H1 (cell line): ENCODE data around the gene TFPI2. TPM values are rescaled to one million over a fixed set of nuclear protein-coding genes. Genes with fewer than 3 reads are reported as not detected.

Experiments
- CTCF ChIA-PET: fragments of 300-600 bp; sonication (Branson Sonifier 250); formaldehyde crosslinking; loops from one replicate; lab custom pipeline; 2021; ENCODE audit not compliant: partially characterized antibody; lab: Charles Lee
- POLR2A ChIA-PET: fragments of 300-600 bp; sonication (Branson Sonifier 250); formaldehyde crosslinking; loops from one replicate; lab custom pipeline; 2021; ENCODE audit warnings: inconsistent platforms; ENCODE audit not compliant: partially characterized antibody; lab: Charles Lee
- DNase-seq, 2 experiments: peaks; one replicate each; pipeline versions ENCODE4 v3.0.0 to v3.0.0-alpha.2; 2010 to 2022; ENCODE audit warnings: low spot score in 2 of 2, low read depth in 1 of 2, mixed read lengths in 1 of 2
- FAIRE-seq: peaks from 2 replicates; lab custom pipeline; 2011; peaks lifted over from hg19 to GRCh38; lab: Jason Lieb, UNC
- H2AFZ ChIP-seq: 2 replicates; pipeline ENCODE4 v1.8.1; 2012; ENCODE audit warnings: low read length, inconsistent platforms
- H2AK5ac ChIP-seq: 2 replicates; pipeline ENCODE4 v1.6.1; 2013; ENCODE audit warnings: low read depth, low read length
- H2BK120ac ChIP-seq: replicated peaks from 2 replicates; pipeline ENCODE3; 2013; ENCODE audit warnings: low read depth, low read length, inconsistent platforms
- H2BK12ac ChIP-seq: 2 replicates; pipeline ENCODE4 v1.6.1; 2013; ENCODE audit warnings: low read depth, low read length
- H2BK15ac ChIP-seq: 2 replicates; pipeline ENCODE4 v1.6.1; 2013; ENCODE audit warnings: low read length
- H2BK20ac ChIP-seq: 2 replicates; pipeline ENCODE4 v1.6.1; 2013; ENCODE audit warnings: low read length
- H2BK5ac ChIP-seq: 2 replicates; pipeline ENCODE4 v1.6.1; 2013; ENCODE audit warnings: low read depth, low read length
- H3K14ac ChIP-seq: 2 replicates; pipeline ENCODE4 v1.6.1; 2013; ENCODE audit warnings: inconsistent platforms; ENCODE audit not compliant: insufficient read length
- H3K18ac ChIP-seq: 2 replicates; pipeline ENCODE4 v1.6.1; 2013; ENCODE audit warnings: low read length; ENCODE audit errors: extremely low read depth
- H3K23ac ChIP-seq: 2 replicates; pipeline ENCODE4 v1.6.1; 2013; ENCODE audit warnings: inconsistent platforms; ENCODE audit not compliant: insufficient read length
- H3K23me2 ChIP-seq: 2 replicates; pipeline ENCODE4 v1.6.1; 2013; ENCODE audit warnings: low read depth, low read length
- H3K27ac ChIP-seq: 2 replicates; pipeline ENCODE4 v1.6.1; 2011; ENCODE audit warnings: low read depth, low read length, inconsistent platforms
- H3K27me3 ChIP-seq, 4 experiments: replicated peaks in 1 of 4; 1 replicate in 1 of 4; 2 replicates in 3 of 4; pipeline versions ENCODE4 v1.6.1 to v1.8.1; 2011 to 2013; ENCODE audit warnings: low read length in 3 of 4, mild to moderate bottlenecking in 3 of 4, inconsistent platforms in 2 of 4, mixed read lengths in 2 of 4, moderate library complexity in 1 of 4; ENCODE audit not compliant: control insufficient read depth in 3 of 4, insufficient read depth in 3 of 4; ENCODE audit errors: extremely low read depth in 1 of 4
- H3K36me3 ChIP-seq, 4 experiments: 2 replicates each; pipeline versions ENCODE4 v1.6.1 to v1.8.1; 2011 to 2013; ENCODE audit warnings: mild to moderate bottlenecking in 4 of 4, low read length in 3 of 4, moderate library complexity in 2 of 4, control low read depth in 1 of 4, inconsistent platforms in 1 of 4; ENCODE audit not compliant: insufficient read depth in 4 of 4, control insufficient read depth in 2 of 4
- H3K4ac ChIP-seq: replicated peaks from 2 replicates; pipeline ENCODE3; 2013; ENCODE audit warnings: low read length, low read depth, mixed read lengths, inconsistent platforms; ENCODE audit not compliant: insufficient read length
- H3K4me1 ChIP-seq, 4 experiments: replicated peaks in 1 of 4; 1 replicate in 1 of 4; 2 replicates in 3 of 4; pipeline versions ENCODE4 v1.6.1 to v1.8.1; 2011 to 2013; ENCODE audit warnings: low read length in 3 of 4, inconsistent platforms in 2 of 4, mixed read lengths in 1 of 4; ENCODE audit not compliant: insufficient read depth in 4 of 4, control insufficient read depth in 3 of 4
- H3K4me2 ChIP-seq, 2 experiments: 2 replicates each; pipeline versions ENCODE4 v1.6.1 to v1.8.1; 2011 to 2013; ENCODE audit warnings: low read depth in 2 of 2, low read length in 2 of 2, control low read depth in 1 of 2, inconsistent platforms in 1 of 2, mild to moderate bottlenecking in 1 of 2; ENCODE audit not compliant: insufficient read depth in 1 of 2
- H3K4me3 ChIP-seq, 4 experiments: fragments of 200-600, 300-600 bp in 1 of 4; sonication (generic), shearing (Covaris generic), sonication (Bioruptor Twin) in 1 of 4; 2 replicates each; pipeline versions ENCODE4 v1.5.1 to v1.8.1; 2011 to 2016; ENCODE audit warnings: low read length in 4 of 4, low read depth in 3 of 4, control low read depth in 2 of 4, inconsistent platforms in 2 of 4, mild to moderate bottlenecking in 2 of 4, mixed read lengths in 1 of 4, moderate library complexity in 1 of 4; ENCODE audit not compliant: insufficient read depth in 2 of 4; ENCODE audit errors: extremely low read depth in 1 of 4
- H3K56ac ChIP-seq: replicated peaks from 2 replicates; pipeline ENCODE3; 2013; ENCODE audit warnings: low read depth, mild to moderate bottlenecking, mixed read lengths, low read length, inconsistent platforms; ENCODE audit not compliant: insufficient read length
- H3K79me1 ChIP-seq: 2 replicates; pipeline ENCODE4 v1.6.1; 2013; ENCODE audit warnings: low read depth, low read length, control low read depth
- H3K79me2 ChIP-seq, 2 experiments: 2 replicates each; pipeline versions ENCODE4 v1.6.1 to v1.8.1; 2012 to 2013; ENCODE audit warnings: low read length in 2 of 2, mild to moderate bottlenecking in 2 of 2, inconsistent platforms in 1 of 2; ENCODE audit not compliant: insufficient read depth in 2 of 2, control insufficient read depth in 1 of 2
- H3K9ac ChIP-seq, 4 experiments: replicated peaks in 1 of 4; 1 replicate in 1 of 4; 2 replicates in 3 of 4; pipeline versions ENCODE4 v1.6.1 to v1.8.1; 2011 to 2013; ENCODE audit warnings: low read depth in 3 of 4, low read length in 3 of 4, control low read depth in 2 of 4, mild to moderate bottlenecking in 2 of 4, moderate library complexity in 2 of 4, inconsistent platforms in 1 of 4; ENCODE audit errors: extremely low read depth in 1 of 4
- H3K9me3 ChIP-seq, 2 experiments: 2 replicates each; pipeline versions ENCODE4 v1.6.1 to v1.8.1; 2012 to 2013; ENCODE audit warnings: mild to moderate bottlenecking in 2 of 2, moderate library complexity in 2 of 2, control low read depth in 1 of 2, inconsistent platforms in 1 of 2, low read depth in 1 of 2, low read length in 1 of 2, mixed read lengths in 1 of 2; ENCODE audit not compliant: insufficient read depth in 2 of 2
- H4K20me1 ChIP-seq, 2 experiments: replicated peaks in 1 of 2; 2 replicates each; pipeline versions ENCODE3 to v1.8.1; 2011 to 2013; ENCODE audit warnings: inconsistent platforms in 2 of 2, low read length in 2 of 2, mild to moderate bottlenecking in 1 of 2; ENCODE audit not compliant: insufficient read depth in 2 of 2, control insufficient read depth in 1 of 2
- H4K5ac ChIP-seq: 2 replicates; pipeline ENCODE4 v1.6.1; 2013; ENCODE audit warnings: low read length, low read depth, mixed read lengths, inconsistent platforms; ENCODE audit not compliant: insufficient read length
- H4K8ac ChIP-seq: 2 replicates; pipeline ENCODE4 v1.8.0; 2013; ENCODE audit warnings: mild to moderate bottlenecking, moderate library complexity, low read length, inconsistent platforms; ENCODE audit not compliant: insufficient read depth; ENCODE audit errors: extremely low read depth
- H4K91ac ChIP-seq: replicated peaks from 2 replicates; pipeline ENCODE3; 2013; ENCODE audit warnings: low read length, mixed read lengths, inconsistent platforms; ENCODE audit not compliant: insufficient read length
- CBX5 ChIP-seq: fragments of 300-800, 300-1000 bp; sonication (generic); IDR thresholded peaks from 2 replicates; pipeline ENCODE4 v1.7.1; 2016; ENCODE audit warnings: antibody characterized with exemption, low read length, low read depth
- CEBPB ChIP-seq: IDR thresholded peaks from 2 replicates; pipeline ENCODE4 v1.6.1; 2012; ENCODE audit warnings: low read depth, low read length
- GABPA ChIP-seq: IDR thresholded peaks from 2 replicates; pipeline ENCODE4 v1.6.1; 2011; ENCODE audit warnings: mild to moderate bottlenecking, low read length, moderate library complexity, borderline replicate concordance; ENCODE audit not compliant: insufficient read depth
- HDAC6 ChIP-seq: IDR thresholded peaks from one replicate; pipeline ENCODE4 v1.7.1; 2012; ENCODE audit warnings: low read depth, mild to moderate bottlenecking, inconsistent platforms, low read length, moderate library complexity
- JUN ChIP-seq: IDR thresholded peaks from 2 replicates; pipeline ENCODE4 v1.6.1; 2011; ENCODE audit warnings: low read depth, mild to moderate bottlenecking, improper control_type of control experiment, low read length
- RAD21 ChIP-seq, 2 experiments: IDR thresholded peaks in 1 of 2; conservative IDR thresholded peaks in 1 of 2; 2 replicates each; pipeline ENCODE4 v1.6.1; 2011; ENCODE audit warnings: low read depth in 2 of 2, low read length in 2 of 2, improper control_type of control experiment in 1 of 2, inconsistent platforms in 1 of 2, mild to moderate bottlenecking in 1 of 2, moderate library complexity in 1 of 2
- RXRA ChIP-seq: IDR thresholded peaks from 2 replicates; pipeline ENCODE4 v1.6.1; 2011; ENCODE audit warnings: low read depth, mild to moderate bottlenecking, low read length, moderate library complexity; ENCODE audit not compliant: insufficient read depth
- TCF12 ChIP-seq: IDR thresholded peaks from 2 replicates; pipeline ENCODE4 v1.6.1; 2011; ENCODE audit warnings: low read depth, mild to moderate bottlenecking, low read length
- WGBS, 2 experiments: shearing (Covaris generic) in 1 of 2; methylation state at CpG; one replicate each; pipeline versions ENCODE4 v1.1.6 to v1.1.7; 2013 to 2015; ENCODE audit warnings: low lambda C conversion rate in 2 of 2, mixed read lengths in 2 of 2, inconsistent platforms in 1 of 2, low coverage in 1 of 2, missing lambda C conversion rate in 1 of 2; ENCODE audit not compliant: insufficient replicate concordance in 2 of 2, insufficient coverage in 1 of 2, insufficient read length in 1 of 2; ENCODE audit errors: extremely low coverage in 1 of 2, missing lambda C conversion rate in 1 of 2; 5-methylcytosine and 5-hydroxymethylcytosine counted together
- polyA plus RNA-seq, 7 experiments: library from polyadenylated mRNA; depleted of rRNA in 3 of 7; stranded (reverse) in 5 of 7; unstranded in 2 of 7; fragments of >200 nt in 5 of 7; fragments of 200-250 nt in 2 of 7; gene quantifications; 1 replicate in 5 of 7; 2 replicates in 1 of 7; 4 replicates in 1 of 7; pipeline versions ENCODE4 v1.2.1 to v1.2.3, GENCODE V29; 2011 to 2013; ENCODE audit warnings: missing spikeins in 2 of 7, mixed read lengths in 2 of 7
- total RNA-seq: library from RNA; stranded (reverse); fragmentation: NEBNext Ultra II Directional; extraction: Animal tissue kit (Norgen Biotek cat#: 25700); gene quantifications from 2 replicates; pipeline ENCODE4 v1.2.1, GENCODE V29; 2021
- TF ChIP-seq, protein P1 (sequence below): IDR thresholded peaks from 2 replicates; pipeline ENCODE4 v1.6.1; 2012; ENCODE audit warnings: inconsistent platforms

TFPI2 gene
- total and polyA plus RNA-seq, 2 of the 8 experiments (the other 6 are each of a cell fraction or from before 2014, with no cell fraction given) = 6.8 to 8.9 TPM

DNA sequence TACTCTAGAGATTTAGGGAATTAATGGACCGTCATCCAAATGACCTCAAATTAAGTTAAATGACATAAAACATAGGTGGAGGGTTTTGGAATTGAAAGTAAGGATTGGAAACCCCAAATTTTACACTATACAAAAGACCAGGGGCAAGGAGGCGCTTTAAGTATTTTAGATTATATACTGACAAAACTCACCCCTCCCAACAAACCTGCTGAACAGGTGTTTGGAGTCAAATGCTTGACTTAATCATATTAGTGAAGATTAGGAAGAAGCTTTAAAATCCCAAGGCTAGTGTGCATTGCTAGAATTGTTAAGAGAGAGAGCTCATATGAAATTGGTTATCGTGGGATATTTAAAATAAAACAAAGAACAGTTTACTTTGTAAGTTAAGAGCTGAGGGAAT is 15.7 kb upstream of the TFPI2 start, which contains the start of gene GNGT1:
GNGT1 (plus strand) TSS at position 301 of the 400 bp plus-strand sequence. CDS start 180 bp downstream, outside the sequence.
- Histone ChIP-seq H4K20me1 (no peaks in the 10 kb centered on the region), H3K9ac (no peak within 1 kb of the TSS), H4K8ac (no peak within 1 kb of the TSS), H3K9me3 (no peaks in the 10 kb centered on the region), H4K5ac (no peak within 1 kb of the TSS), H3K36me3 (no peaks in the 10 kb centered on the region), H3K4me2 (no peak within 1 kb of the TSS), H2AFZ (no peak within 1 kb of the TSS), H2BK5ac (no peak within 1 kb of the TSS), H3K23me2 (no peaks in the 10 kb centered on the region), H3K79me2 (no peaks in the 10 kb centered on the region), H2BK15ac (no peak within 1 kb of the TSS), H3K56ac (no peak within 1 kb of the TSS), H2BK120ac (no peak within 1 kb of the TSS), H3K4me1 (peaks cover 0 to 2% (median 0%) of the 10 kb centered on the region in 4 experiments; a peak in 1 of 7 replicates), H3K27me3 (no peaks in the 10 kb centered on the region), H3K23ac (no peak within 1 kb of the TSS), H3K4me3 (no peak within 1 kb of the TSS), H3K14ac (no peak within 1 kb of the TSS), H3K79me1 (no peaks in the 10 kb centered on the region), H3K4ac (no peak within 1 kb of the TSS), H2BK20ac (no peak within 1 kb of the TSS), H4K91ac (no peak within 1 kb of the TSS), H2BK12ac (no peak within 1 kb of the TSS), H2AK5ac (no peak within 1 kb of the TSS), H3K27ac (no peak within 1 kb of the TSS), H3K18ac (no peak within 1 kb of the TSS)
- ChIA-PET CTCF (interaction anchor here (0.5 to 1.5 kb wide), 4 partner anchors 9 to 339 kb away, joined by 3 to 5 read pairs (median 4); partner anchors contain the start of gene TFPI2), POLR2A (no interaction called here)
- no peak for DNase-seq
- TF ChIP-seq JUN (no peak), CEBPB (no peak), GABPA (no peak), CBX5 (no peak), HDAC6 (no peak), RAD21 (IDR thresholded peaks at IDR 0.05 in 1 of 2, conservative IDR thresholded peaks at IDR 0.05 in 1 of 2; ENCODE audit: low read depth in 2 of 2, low read length in 2 of 2) (no peak), RXRA (no peak), TCF12 (no peak)
- TF ChIP-seq, protein P1, sequence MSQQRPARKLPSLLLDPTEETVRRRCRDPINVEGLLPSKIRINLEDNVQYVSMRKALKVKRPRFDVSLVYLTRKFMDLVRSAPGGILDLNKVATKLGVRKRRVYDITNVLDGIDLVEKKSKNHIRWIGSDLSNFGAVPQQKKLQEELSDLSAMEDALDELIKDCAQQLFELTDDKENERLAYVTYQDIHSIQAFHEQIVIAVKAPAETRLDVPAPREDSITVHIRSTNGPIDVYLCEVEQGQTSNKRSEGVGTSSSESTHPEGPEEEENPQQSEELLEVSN = no peak
- WGBS, 2 experiments = 84% methylated on average over 3 of the region's 3 CpGs; no CpG with 5 or more reads in 1 of the 2 experiments
- no peak for FAIRE-seq
